ENCODE measurements around the gene TTF2. TPM values are rescaled to one million over a fixed set of nuclear protein-coding genes. Genes with fewer than 3 reads are reported as not detected.

Gene TTF2
- total RNA-seq, result 10 to 100 TPM; 11.1 to 17.0 (median 14.2) TPM

DNA sequence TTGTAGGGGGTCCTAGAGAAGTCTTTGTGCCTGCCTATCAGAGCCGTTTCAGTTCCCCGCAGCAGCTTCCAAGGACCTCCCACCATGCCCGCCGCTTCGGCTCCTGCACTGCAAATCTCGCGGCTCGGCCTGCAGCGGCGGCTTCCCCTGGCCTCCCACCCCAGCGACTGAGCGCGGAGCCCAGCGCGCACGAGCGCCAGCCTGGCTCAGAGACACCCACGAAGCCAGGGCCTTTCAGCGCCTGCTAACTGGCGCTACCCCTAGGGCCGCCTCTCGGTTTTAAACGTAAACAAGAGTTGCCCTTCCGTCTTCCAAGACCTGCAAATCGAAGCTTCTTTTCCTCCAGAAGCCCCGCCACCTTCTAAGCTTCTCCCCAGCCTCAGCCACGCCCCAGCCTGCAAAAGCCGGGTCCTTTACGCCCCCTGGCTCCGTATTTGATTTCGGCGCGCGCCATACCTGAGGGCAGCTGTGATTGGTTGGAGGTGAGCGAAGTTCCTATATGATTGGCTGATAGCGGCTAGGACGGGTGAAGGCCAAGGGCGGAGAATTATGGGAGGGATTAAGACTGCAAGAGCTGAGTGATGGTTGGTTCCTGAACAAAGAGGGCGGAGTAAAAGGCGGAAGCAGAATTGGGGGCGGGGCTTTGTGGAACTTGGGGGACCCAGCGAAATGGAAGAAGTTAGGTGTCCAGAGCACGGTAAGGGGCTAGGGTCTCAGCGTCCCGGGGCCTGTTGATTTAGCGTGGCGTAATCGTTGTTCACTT, at the start of gene TTF2:
TSS of gene TTF2 (plus strand) at position 649 of the 763 bp plus-strand sequence. CDS start at position 670, 21 bp downstream.
- TF ChIP-seq, protein P1, sequence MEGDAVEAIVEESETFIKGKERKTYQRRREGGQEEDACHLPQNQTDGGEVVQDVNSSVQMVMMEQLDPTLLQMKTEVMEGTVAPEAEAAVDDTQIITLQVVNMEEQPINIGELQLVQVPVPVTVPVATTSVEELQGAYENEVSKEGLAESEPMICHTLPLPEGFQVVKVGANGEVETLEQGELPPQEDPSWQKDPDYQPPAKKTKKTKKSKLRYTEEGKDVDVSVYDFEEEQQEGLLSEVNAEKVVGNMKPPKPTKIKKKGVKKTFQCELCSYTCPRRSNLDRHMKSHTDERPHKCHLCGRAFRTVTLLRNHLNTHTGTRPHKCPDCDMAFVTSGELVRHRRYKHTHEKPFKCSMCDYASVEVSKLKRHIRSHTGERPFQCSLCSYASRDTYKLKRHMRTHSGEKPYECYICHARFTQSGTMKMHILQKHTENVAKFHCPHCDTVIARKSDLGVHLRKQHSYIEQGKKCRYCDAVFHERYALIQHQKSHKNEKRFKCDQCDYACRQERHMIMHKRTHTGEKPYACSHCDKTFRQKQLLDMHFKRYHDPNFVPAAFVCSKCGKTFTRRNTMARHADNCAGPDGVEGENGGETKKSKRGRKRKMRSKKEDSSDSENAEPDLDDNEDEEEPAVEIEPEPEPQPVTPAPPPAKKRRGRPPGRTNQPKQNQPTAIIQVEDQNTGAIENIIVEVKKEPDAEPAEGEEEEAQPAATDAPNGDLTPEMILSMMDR (IDR thresholded peaks at IDR 0.05; ENCODE audit: low read depth), result no peak

DNA sequence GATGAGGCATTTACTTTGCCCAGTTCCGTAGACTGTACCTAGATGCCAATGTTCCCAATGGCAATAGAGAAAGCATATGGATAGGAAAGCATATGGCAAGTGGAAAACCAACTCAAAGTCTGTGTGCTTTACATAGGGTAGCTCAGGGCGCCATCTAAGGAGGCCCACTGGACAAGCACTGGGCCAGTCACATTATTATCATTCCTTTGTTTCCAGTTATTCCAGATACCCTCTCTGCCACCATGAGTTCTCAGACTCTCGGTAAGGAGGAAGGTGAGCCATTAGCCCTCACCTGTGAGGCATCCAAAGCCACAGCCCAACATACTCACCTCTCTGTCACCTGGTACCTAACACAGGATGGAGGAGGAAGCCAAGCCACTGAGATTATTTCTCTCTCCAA, 48.8 kb upstream of the TTF2 start:
- TF ChIP-seq, protein P1 (IDR thresholded peaks at IDR 0.05; ENCODE audit: low read depth), result no peak

DNA sequence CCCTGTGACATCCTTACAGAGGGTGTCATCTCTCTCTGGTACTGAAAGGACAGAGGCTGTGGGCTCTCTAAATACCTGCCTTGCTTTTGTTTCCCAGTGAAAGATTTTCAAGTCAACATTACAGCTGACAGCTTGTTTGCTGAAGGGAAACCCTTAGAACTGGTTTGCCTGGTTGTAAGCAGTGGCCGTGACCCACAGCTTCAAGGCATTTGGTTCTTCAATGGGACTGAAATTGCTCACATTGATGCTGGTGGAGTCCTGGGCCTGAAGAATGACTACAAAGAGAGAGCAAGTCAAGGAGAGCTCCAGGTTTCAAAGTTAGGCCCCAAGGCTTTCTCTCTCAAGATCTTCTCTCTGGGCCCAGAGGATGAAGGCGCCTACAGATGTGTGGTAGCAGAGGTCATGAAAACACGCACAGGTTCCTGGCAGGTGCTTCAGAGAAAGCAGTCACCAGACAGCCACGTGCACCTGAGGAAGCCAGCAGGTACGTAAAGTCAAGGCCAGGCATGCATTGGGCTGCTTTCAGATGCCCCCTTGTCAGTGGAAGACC, 46.7 kb upstream of the TTF2 start:
- TF ChIP-seq, protein P1 (IDR thresholded peaks at IDR 0.05; ENCODE audit: low read depth), result no peak

DNA sequence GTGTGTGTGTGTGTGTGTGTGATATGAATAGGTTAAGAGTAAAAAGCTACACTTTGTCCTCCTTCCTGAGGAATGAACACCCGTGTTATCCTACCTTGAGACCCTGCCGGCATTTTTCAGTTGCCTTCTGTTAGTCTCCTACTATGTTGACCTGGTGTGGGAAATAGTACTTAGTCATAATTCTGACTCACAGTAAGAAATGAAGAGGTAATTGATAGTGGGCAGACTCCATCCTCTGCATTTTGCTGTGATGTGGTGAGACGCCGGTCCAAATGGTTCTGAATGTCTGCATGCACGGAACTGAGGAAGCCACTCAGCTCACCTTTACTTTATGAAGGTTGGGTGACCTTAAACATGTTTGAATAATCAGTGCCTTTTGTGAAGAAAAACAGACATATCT, 45.9 kb upstream of the TTF2 start:
- TF ChIP-seq, protein P1 (IDR thresholded peaks at IDR 0.05; ENCODE audit: low read depth), result no peak

DNA sequence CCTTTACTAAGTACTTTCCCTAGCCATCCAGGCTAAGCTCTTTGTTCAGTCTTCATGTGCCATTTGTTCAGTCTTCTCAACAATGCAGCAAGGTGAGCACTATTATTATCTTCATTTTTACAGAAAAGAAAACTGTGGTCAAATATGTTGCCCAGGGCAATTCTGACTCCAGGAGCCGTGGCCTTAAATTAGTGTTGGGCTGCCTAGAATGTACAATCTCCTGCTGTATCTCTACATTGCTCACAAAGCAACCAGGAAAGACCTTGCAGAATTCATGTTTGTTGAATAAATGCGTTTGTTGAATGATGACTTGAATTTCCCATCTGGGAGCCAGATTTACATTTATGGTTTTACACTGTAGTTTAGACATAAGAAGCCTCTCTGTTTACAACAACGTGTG, 44.4 kb upstream of the TTF2 start:
- TF ChIP-seq, protein P1 (IDR thresholded peaks at IDR 0.05; ENCODE audit: low read depth), result no peak

DNA sequence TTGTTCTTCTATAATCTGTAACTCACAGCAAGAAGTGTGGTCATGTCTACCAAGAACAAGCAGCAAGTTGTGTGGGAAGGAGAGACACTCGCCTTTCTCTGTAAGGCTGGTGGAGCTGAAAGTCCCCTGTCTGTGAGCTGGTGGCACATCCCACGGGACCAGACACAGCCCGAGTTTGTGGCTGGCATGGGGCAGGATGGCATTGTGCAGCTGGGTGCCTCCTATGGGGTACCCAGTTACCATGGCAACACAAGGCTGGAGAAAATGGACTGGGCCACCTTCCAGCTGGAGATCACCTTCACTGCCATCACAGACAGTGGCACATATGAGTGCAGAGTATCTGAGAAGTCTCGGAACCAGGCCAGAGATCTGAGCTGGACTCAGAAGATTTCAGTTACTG, 43.1 kb upstream of the TTF2 start:
- TF ChIP-seq, protein P1 (IDR thresholded peaks at IDR 0.05; ENCODE audit: low read depth), result no peak

DNA sequence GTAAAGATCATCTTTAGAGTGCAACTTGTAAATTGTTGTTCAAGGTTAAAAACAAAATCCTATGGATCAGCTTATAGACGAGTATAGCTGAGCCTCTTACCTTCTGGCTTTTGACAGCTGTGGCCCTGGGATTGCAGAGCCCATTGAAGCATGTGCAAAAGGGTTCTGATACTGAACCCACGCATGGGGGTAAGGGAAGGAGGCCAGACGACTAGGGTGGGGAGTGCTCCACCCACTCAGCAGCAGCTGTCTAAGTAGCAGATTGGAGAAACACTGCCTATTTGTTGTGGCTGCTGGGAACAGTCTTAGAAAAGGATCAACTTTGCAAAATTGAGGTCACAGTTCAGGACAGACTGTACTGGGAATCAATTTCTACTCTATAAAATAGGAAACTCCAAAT, 42.5 kb upstream of the TTF2 start:
- TF ChIP-seq, protein P1 (IDR thresholded peaks at IDR 0.05; ENCODE audit: low read depth), result no peak

All from subcutaneous adipose tissue (tissue), 4 donors.